ENCODE data around the gene LRRN3.

Gene LRRN3

GRCh38 chr7:111104710-111105109, 13.8 kb downstream of the LRRN3 start:
- no peak for DNase-seq (ENCODE audit: extremely low read depth, low read depth)
- TF ChIP-seq, protein P1, sequence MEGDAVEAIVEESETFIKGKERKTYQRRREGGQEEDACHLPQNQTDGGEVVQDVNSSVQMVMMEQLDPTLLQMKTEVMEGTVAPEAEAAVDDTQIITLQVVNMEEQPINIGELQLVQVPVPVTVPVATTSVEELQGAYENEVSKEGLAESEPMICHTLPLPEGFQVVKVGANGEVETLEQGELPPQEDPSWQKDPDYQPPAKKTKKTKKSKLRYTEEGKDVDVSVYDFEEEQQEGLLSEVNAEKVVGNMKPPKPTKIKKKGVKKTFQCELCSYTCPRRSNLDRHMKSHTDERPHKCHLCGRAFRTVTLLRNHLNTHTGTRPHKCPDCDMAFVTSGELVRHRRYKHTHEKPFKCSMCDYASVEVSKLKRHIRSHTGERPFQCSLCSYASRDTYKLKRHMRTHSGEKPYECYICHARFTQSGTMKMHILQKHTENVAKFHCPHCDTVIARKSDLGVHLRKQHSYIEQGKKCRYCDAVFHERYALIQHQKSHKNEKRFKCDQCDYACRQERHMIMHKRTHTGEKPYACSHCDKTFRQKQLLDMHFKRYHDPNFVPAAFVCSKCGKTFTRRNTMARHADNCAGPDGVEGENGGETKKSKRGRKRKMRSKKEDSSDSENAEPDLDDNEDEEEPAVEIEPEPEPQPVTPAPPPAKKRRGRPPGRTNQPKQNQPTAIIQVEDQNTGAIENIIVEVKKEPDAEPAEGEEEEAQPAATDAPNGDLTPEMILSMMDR (IDR thresholded peaks at IDR 0.05; ENCODE audit: low read depth, low read length) = no peak

DNA sequence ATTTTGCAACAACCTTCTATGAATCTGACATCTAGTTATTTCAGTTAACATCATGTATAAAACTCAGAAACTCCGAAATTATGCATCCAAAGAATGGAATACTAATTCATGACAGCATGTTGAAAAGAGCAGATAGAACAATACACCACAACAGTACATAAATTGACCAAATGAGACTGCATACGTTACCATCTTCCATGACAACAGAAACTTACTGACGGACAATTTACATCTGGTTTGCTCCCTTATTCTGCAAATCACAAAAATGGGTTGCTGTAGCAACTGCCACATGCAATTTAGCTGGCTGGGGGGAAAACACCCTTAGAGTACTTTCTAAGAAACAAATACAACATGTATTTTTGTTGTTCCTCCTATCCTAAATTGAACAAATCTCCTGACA, 14.3 kb downstream of the LRRN3 start:
- no peak for DNase-seq (ENCODE audit: extremely low read depth, low read depth)
- TF ChIP-seq, protein P1 (IDR thresholded peaks at IDR 0.05; ENCODE audit: low read depth, low read length) = no peak

- no peak for DNase-seq (ENCODE audit: extremely low read depth, low read depth)
- TF ChIP-seq, protein P1 (IDR thresholded peaks at IDR 0.05; ENCODE audit: low read depth, low read length) = no peak
These were observed 16.7 kb downstream of the LRRN3 start for GRCh38 chr7:111107579-111107978.

- TF ChIP-seq, protein P1 (IDR thresholded peaks at IDR 0.05; ENCODE audit: low read depth, low read length) = no peak
- DNase-seq (ENCODE audit: extremely low read depth, low read depth) = no peak
These were observed 17.1 kb downstream of the LRRN3 start for GRCh38 chr7:111108000-111108399.

DNA sequence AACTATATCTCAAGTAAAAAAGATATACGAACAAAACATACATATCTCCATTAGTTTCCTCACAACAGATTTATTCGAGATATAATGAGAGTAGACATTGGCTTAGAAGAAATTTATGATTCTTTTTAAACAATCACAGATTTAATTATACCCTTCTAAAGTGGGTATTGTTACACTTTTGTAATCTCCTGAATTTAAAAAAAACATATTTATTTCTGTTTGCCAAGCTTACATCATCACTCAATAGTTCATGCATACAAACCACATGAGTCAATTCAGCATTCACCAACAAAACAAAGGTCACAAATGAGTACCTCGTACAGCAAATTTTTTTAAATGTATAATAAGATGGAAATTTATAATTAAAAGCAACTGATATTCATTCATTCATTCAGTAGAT, 17.6 kb downstream of the LRRN3 start:
- no peak for DNase-seq (ENCODE audit: extremely low read depth, low read depth)
- TF ChIP-seq, protein P1 (IDR thresholded peaks at IDR 0.05; ENCODE audit: low read depth, low read length) = no peak

GRCh38 chr7:111112439-111112838, 21.5 kb downstream of the LRRN3 start:
- no peak for DNase-seq (ENCODE audit: extremely low read depth, low read depth)
- TF ChIP-seq, protein P1 (IDR thresholded peaks at IDR 0.05; ENCODE audit: low read depth, low read length) = no peak

GRCh38 chr7:111113263-111114017, 22.5 kb downstream of the LRRN3 start:
- TF ChIP-seq, protein P1 (IDR thresholded peaks at IDR 0.05; ENCODE audit: low read depth, low read length) = no peak
- DNase-seq (ENCODE audit: extremely low read depth, low read depth) = no peak

Measured in AG09319 (cell line).